K562 (cell line): ENCODE measurements around the gene GABRE. TPM values are rescaled to one million over a fixed set of nuclear protein-coding genes. Genes with fewer than 3 reads are reported as not detected.

Experiments
- ARID3A ChIP-seq: IDR thresholded peaks from 2 replicates; pipeline ENCODE4 v1.6.1; 2012; ENCODE audit warnings: low read depth, low read length, improper control_type of control experiment, borderline replicate concordance
- EP300 ChIP-seq: IDR thresholded peaks from 2 replicates; pipeline ENCODE4 v1.6.1; 2012; ENCODE audit warnings: low read length, improper control_type of control experiment
- MEIS2 ChIP-seq: fragments of 450-650 bp; IDR thresholded peaks from 2 replicates; pipeline ENCODE4 v1.6.1; 2014; ENCODE audit warnings: mild to moderate bottlenecking; ENCODE audit not compliant: partially characterized antibody
- SOX6 ChIP-seq: fragments of 450-650 bp; IDR thresholded peaks from 2 replicates; pipeline ENCODE4 v1.6.1; 2014; ENCODE audit warnings: mild to moderate bottlenecking
- polyA plus RNA-seq, 8 experiments: library from polyadenylated mRNA; depleted of rRNA in 4 of 8; stranded (reverse) in 5 of 8; unstranded in 3 of 8; fragments of >200 nt; fragmentation: Nextera tagmentation in 2 of 8; fragmentation: Illumina TruSeq in 1 of 8; extraction: Ambion mirVana in 2 of 8; extraction: Trizol in 1 of 8; gene quantifications; 2 replicates each; pipeline versions ENCODE4 v1.2.1 to v1.2.3, GENCODE V29; 2011 to 2014; ENCODE audit warnings: inconsistent platforms in 1 of 8, missing spikeins in 1 of 8
- total RNA-seq, 7 experiments: library from RNA; depleted of rRNA in 6 of 7; stranded (reverse); fragments of >200 nt in 6 of 7; fragmentation: Illumina TruSeq in 2 of 7; extraction: Trizol in 2 of 7; gene quantifications; 2 replicates each; pipeline versions ENCODE4 v1.2.1 to v1.2.3, GENCODE V29; 2011 to 2021; ENCODE audit warnings: low replicate concordance in 1 of 7
- TF ChIP-seq, protein P1 (sequence below): fragments of 450-650 bp; IDR thresholded peaks from 2 replicates; pipeline ENCODE4 v1.6.1; 2017; ENCODE audit warnings: antibody characterized with exemption, mild to moderate bottlenecking
- TF ChIP-seq, protein P2 (sequence below): fragments of 450-650 bp; IDR thresholded peaks from 2 replicates; pipeline ENCODE4 v1.6.1; 2016; ENCODE audit warnings: mild to moderate bottlenecking, moderate library complexity
- TF ChIP-seq, protein P3 (sequence below): sonication (generic); formaldehyde crosslinking; IDR thresholded peaks from 2 replicates; pipeline ENCODE4 v1.8.0; 2022; ENCODE audit warnings: mild to moderate bottlenecking, low read depth, missing genetic modification reagents

The GABRE gene
- total and polyA plus RNA-seq, 9 of the 15 experiments (the other 6 are each of a cell fraction or from before 2014, with no cell fraction given), result 23.1 to 456 (median 148) TPM

GRCh38 chrX:151988706-151989299 lies 14.3 kb upstream of the GABRE start (continued):
- TF ChIP-seq, protein P1, sequence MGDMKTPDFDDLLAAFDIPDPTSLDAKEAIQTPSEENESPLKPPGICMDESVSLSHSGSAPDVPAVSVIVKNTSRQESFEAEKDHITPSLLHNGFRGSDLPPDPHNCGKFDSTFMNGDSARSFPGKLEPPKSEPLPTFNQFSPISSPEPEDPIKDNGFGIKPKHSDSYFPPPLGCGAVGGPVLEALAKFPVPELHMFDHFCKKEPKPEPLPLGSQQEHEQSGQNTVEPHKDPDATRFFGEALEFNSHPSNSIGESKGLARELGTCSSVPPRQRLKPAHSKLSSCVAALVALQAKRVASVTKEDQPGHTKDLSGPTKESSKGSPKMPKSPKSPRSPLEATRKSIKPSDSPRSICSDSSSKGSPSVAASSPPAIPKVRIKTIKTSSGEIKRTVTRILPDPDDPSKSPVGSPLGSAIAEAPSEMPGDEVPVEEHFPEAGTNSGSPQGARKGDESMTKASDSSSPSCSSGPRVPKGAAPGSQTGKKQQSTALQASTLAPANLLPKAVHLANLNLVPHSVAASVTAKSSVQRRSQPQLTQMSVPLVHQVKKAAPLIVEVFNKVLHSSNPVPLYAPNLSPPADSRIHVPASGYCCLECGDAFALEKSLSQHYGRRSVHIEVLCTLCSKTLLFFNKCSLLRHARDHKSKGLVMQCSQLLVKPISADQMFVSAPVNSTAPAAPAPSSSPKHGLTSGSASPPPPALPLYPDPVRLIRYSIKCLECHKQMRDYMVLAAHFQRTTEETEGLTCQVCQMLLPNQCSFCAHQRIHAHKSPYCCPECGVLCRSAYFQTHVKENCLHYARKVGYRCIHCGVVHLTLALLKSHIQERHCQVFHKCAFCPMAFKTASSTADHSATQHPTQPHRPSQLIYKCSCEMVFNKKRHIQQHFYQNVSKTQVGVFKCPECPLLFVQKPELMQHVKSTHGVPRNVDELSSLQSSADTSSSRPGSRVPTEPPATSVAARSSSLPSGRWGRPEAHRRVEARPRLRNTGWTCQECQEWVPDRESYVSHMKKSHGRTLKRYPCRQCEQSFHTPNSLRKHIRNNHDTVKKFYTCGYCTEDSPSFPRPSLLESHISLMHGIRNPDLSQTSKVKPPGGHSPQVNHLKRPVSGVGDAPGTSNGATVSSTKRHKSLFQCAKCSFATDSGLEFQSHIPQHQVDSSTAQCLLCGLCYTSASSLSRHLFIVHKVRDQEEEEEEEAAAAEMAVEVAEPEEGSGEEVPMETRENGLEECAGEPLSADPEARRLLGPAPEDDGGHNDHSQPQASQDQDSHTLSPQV, result 0 out of 2 replicates have a peak, but pooled peaks have one; percentile 53
- TF ChIP-seq ARID3A (peak; percentile 44; the same call in 1 of the 2 replicates), SOX6 (peak; percentile 50; the same call in 1 of the 2 replicates), EP300 (peak; percentile 43), MEIS2 (peak; percentile 42)
- TF ChIP-seq, protein P2, sequence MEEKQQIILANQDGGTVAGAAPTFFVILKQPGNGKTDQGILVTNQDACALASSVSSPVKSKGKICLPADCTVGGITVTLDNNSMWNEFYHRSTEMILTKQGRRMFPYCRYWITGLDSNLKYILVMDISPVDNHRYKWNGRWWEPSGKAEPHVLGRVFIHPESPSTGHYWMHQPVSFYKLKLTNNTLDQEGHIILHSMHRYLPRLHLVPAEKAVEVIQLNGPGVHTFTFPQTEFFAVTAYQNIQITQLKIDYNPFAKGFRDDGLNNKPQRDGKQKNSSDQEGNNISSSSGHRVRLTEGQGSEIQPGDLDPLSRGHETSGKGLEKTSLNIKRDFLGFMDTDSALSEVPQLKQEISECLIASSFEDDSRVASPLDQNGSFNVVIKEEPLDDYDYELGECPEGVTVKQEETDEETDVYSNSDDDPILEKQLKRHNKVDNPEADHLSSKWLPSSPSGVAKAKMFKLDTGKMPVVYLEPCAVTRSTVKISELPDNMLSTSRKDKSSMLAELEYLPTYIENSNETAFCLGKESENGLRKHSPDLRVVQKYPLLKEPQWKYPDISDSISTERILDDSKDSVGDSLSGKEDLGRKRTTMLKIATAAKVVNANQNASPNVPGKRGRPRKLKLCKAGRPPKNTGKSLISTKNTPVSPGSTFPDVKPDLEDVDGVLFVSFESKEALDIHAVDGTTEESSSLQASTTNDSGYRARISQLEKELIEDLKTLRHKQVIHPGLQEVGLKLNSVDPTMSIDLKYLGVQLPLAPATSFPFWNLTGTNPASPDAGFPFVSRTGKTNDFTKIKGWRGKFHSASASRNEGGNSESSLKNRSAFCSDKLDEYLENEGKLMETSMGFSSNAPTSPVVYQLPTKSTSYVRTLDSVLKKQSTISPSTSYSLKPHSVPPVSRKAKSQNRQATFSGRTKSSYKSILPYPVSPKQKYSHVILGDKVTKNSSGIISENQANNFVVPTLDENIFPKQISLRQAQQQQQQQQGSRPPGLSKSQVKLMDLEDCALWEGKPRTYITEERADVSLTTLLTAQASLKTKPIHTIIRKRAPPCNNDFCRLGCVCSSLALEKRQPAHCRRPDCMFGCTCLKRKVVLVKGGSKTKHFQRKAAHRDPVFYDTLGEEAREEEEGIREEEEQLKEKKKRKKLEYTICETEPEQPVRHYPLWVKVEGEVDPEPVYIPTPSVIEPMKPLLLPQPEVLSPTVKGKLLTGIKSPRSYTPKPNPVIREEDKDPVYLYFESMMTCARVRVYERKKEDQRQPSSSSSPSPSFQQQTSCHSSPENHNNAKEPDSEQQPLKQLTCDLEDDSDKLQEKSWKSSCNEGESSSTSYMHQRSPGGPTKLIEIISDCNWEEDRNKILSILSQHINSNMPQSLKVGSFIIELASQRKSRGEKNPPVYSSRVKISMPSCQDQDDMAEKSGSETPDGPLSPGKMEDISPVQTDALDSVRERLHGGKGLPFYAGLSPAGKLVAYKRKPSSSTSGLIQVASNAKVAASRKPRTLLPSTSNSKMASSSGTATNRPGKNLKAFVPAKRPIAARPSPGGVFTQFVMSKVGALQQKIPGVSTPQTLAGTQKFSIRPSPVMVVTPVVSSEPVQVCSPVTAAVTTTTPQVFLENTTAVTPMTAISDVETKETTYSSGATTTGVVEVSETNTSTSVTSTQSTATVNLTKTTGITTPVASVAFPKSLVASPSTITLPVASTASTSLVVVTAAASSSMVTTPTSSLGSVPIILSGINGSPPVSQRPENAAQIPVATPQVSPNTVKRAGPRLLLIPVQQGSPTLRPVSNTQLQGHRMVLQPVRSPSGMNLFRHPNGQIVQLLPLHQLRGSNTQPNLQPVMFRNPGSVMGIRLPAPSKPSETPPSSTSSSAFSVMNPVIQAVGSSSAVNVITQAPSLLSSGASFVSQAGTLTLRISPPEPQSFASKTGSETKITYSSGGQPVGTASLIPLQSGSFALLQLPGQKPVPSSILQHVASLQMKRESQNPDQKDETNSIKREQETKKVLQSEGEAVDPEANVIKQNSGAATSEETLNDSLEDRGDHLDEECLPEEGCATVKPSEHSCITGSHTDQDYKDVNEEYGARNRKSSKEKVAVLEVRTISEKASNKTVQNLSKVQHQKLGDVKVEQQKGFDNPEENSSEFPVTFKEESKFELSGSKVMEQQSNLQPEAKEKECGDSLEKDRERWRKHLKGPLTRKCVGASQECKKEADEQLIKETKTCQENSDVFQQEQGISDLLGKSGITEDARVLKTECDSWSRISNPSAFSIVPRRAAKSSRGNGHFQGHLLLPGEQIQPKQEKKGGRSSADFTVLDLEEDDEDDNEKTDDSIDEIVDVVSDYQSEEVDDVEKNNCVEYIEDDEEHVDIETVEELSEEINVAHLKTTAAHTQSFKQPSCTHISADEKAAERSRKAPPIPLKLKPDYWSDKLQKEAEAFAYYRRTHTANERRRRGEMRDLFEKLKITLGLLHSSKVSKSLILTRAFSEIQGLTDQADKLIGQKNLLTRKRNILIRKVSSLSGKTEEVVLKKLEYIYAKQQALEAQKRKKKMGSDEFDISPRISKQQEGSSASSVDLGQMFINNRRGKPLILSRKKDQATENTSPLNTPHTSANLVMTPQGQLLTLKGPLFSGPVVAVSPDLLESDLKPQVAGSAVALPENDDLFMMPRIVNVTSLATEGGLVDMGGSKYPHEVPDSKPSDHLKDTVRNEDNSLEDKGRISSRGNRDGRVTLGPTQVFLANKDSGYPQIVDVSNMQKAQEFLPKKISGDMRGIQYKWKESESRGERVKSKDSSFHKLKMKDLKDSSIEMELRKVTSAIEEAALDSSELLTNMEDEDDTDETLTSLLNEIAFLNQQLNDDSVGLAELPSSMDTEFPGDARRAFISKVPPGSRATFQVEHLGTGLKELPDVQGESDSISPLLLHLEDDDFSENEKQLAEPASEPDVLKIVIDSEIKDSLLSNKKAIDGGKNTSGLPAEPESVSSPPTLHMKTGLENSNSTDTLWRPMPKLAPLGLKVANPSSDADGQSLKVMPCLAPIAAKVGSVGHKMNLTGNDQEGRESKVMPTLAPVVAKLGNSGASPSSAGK, result peak; percentile 68; the same call in 1 of the 2 replicates
- TF ChIP-seq, protein P3, sequence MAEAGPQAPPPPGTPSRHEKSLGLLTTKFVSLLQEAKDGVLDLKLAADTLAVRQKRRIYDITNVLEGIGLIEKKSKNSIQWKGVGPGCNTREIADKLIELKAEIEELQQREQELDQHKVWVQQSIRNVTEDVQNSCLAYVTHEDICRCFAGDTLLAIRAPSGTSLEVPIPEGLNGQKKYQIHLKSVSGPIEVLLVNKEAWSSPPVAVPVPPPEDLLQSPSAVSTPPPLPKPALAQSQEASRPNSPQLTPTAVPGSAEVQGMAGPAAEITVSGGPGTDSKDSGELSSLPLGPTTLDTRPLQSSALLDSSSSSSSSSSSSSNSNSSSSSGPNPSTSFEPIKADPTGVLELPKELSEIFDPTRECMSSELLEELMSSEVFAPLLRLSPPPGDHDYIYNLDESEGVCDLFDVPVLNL (CRISPR knock-in tag), result no peak
